ENCODE results near the gene RSU1. TPM values are rescaled to one million over a fixed set of nuclear protein-coding genes. Genes with fewer than 3 reads are reported as not detected.

The RSU1 gene
- total and polyA plus RNA-seq, 2 of the 13 experiments (the other 11 are each of a cell fraction or from before 2014, with no cell fraction given) = 32.3 to 35.1 TPM

DNA sequence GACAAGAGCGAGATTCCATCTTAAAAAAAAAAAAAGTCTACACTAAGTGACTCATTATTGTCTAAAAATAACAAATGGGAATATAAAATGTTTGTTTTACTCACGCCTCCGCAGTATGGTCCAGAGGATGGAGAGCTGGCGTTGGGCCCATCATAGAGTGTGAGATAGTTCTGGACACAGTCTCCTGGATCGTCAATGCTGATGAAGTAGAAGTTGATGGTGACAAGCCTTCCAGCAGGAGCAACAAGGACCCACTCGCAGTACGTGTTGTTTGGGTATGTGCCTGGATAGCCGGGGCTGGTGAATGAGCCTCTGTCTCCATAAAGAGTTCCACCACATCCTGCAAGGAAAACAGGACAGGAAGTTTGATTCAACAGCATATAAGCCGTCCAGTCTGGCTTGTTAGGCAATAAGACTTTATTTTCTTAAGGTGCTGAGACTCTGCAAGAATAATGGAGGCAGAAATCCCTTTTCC is 11.5 kb upstream of the RSU1 start:
- H3K27me3 ChIP-seq (ENCODE audit: control insufficient read depth in 1 of 2, insufficient read depth in 2 of 2, low read length in 2 of 2) = no peaks in the 10 kb centered on the region; a peak in 1 of 5 replicates
- no peak for FAIRE-seq
- H2AFZ ChIP-seq (ENCODE audit: low read length) = no peak overlapping the region
- DNase-seq (ENCODE audit: low spot score) = no peak
- ATAC-seq = no peak
- CTCF ChIA-PET (ENCODE audit: low intra/inter-chr PET ratio, low total read pairs) = interaction anchor here (1.3 to 1.7 kb wide), 3 partner anchors 402 to 602 kb away, joined by 3 to 9 read pairs (median 6); no protein-coding TSS in a partner anchor
- in situ Hi-C loops (cut with HindIII; ENCODE audit: extremely low pct_ligation_motif_present, low pct_unique_long_range_greater_than_20kb) = loop anchor here (25.0 kb wide), 1 partner anchor 609 kb away; no protein-coding TSS in a partner anchor
- no peak overlapping the region for H3K4me2 ChIP-seq (ENCODE audit: low read depth, low read length)
- TF ChIP-seq, protein P1, sequence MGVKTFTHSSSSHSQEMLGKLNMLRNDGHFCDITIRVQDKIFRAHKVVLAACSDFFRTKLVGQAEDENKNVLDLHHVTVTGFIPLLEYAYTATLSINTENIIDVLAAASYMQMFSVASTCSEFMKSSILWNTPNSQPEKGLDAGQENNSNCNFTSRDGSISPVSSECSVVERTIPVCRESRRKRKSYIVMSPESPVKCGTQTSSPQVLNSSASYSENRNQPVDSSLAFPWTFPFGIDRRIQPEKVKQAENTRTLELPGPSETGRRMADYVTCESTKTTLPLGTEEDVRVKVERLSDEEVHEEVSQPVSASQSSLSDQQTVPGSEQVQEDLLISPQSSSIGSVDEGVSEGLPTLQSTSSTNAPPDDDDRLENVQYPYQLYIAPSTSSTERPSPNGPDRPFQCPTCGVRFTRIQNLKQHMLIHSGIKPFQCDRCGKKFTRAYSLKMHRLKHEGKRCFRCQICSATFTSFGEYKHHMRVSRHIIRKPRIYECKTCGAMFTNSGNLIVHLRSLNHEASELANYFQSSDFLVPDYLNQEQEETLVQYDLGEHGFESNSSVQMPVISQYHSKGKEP (CRISPR knock-in tag; IDR thresholded peaks at IDR 0.05) = no peak
- TF ChIP-seq MAZ (IDR thresholded peaks at IDR 0.05; ENCODE audit: borderline replicate concordance, low read depth, low read length) (no peak), MAZ (CRISPR knock-in tag; IDR thresholded peaks at IDR 0.05; ENCODE audit: low read depth) (no peak), KLF15 (CRISPR knock-in tag; IDR thresholded peaks at IDR 0.05; ENCODE audit: borderline replicate concordance) (no peak), CEBPB (IDR thresholded peaks at IDR 0.05; ENCODE audit: borderline replicate concordance, low read depth, low read length) (no peak), GFI1 (CRISPR knock-in tag; IDR thresholded peaks at IDR 0.05; ENCODE audit: borderline replicate concordance) (no peak), ZNF713 (CRISPR knock-in tag; IDR thresholded peaks at IDR 0.05) (no peak)
- TF ChIP-seq, protein P2, sequence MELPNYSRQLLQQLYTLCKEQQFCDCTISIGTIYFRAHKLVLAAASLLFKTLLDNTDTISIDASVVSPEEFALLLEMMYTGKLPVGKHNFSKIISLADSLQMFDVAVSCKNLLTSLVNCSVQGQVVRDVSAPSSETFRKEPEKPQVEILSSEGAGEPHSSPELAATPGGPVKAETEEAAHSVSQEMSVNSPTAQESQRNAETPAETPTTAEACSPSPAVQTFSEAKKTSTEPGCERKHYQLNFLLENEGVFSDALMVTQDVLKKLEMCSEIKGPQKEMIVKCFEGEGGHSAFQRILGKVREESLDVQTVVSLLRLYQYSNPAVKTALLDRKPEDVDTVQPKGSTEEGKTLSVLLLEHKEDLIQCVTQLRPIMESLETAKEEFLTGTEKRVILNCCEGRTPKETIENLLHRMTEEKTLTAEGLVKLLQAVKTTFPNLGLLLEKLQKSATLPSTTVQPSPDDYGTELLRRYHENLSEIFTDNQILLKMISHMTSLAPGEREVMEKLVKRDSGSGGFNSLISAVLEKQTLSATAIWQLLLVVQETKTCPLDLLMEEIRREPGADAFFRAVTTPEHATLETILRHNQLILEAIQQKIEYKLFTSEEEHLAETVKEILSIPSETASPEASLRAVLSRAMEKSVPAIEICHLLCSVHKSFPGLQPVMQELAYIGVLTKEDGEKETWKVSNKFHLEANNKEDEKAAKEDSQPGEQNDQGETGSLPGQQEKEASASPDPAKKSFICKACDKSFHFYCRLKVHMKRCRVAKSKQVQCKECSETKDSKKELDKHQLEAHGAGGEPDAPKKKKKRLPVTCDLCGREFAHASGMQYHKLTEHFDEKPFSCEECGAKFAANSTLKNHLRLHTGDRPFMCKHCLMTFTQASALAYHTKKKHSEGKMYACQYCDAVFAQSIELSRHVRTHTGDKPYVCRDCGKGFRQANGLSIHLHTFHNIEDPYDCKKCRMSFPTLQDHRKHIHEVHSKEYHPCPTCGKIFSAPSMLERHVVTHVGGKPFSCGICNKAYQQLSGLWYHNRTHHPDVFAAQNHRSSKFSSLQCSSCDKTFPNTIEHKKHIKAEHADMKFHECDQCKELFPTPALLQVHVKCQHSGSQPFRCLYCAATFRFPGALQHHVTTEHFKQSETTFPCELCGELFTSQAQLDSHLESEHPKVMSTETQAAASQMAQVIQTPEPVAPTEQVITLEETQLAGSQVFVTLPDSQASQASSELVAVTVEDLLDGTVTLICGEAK (IDR thresholded peaks at IDR 0.05) = no peak
- TF ChIP-seq, protein P2 (CRISPR knock-in tag; IDR thresholded peaks at IDR 0.05) = no peak
- TF ChIP-seq, protein P3, sequence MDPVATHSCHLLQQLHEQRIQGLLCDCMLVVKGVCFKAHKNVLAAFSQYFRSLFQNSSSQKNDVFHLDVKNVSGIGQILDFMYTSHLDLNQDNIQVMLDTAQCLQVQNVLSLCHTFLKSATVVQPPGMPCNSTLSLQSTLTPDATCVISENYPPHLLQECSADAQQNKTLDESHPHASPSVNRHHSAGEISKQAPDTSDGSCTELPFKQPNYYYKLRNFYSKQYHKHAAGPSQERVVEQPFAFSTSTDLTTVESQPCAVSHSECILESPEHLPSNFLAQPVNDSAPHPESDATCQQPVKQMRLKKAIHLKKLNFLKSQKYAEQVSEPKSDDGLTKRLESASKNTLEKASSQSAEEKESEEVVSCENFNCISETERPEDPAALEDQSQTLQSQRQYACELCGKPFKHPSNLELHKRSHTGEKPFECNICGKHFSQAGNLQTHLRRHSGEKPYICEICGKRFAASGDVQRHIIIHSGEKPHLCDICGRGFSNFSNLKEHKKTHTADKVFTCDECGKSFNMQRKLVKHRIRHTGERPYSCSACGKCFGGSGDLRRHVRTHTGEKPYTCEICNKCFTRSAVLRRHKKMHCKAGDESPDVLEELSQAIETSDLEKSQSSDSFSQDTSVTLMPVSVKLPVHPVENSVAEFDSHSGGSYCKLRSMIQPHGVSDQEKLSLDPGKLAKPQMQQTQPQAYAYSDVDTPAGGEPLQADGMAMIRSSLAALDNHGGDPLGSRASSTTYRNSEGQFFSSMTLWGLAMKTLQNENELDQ (CRISPR knock-in tag; IDR thresholded peaks at IDR 0.05; ENCODE audit: borderline replicate concordance) = no peak
- 64% methylated on average over 9 of the region's 9 CpGs for WGBS (ENCODE audit: low lambda C conversion rate)
- no TSS peak for BruUV-seq (replicated peaks)
- no peak overlapping the region for H3K27ac ChIP-seq (ENCODE audit: extremely low read length, insufficient read depth, low read length)
- no peak overlapping the region for H3K4me3 ChIP-seq (replicated peaks in 1 of 3; ENCODE audit: insufficient read depth in 1 of 3, low read depth in 2 of 3, low read length in 3 of 3)
- no peaks in the 10 kb centered on the region for H3K4me1 ChIP-seq (ENCODE audit: insufficient read depth, low read length)
- H3K79me2 ChIP-seq (ENCODE audit: insufficient read depth, low read length) = no peaks in the 10 kb centered on the region
- POLR2A ChIA-PET = no interaction called here
- no peaks in the 10 kb centered on the region for H3K36me3 ChIP-seq (replicated peaks in 1 of 2; ENCODE audit: control insufficient read depth in 1 of 2, insufficient read depth in 2 of 2, low read length in 2 of 2)
- intact Hi-C loops (cut with micrococcal nuclease; ENCODE audit: unreplicated experiment) = loop anchor here (1.0 kb wide), 2 partner anchors 429 to 602 kb away; no protein-coding TSS in a partner anchor
- no peak overlapping the region for H3K9ac ChIP-seq (ENCODE audit: insufficient read depth, low read depth, low read length)
- no peaks in the 10 kb centered on the region for H4K20me1 ChIP-seq (ENCODE audit: insufficient read depth, low read length)
- no peaks in the 10 kb centered on the region for H3K9me3 ChIP-seq (ENCODE audit: low read length)

Measured in HepG2 (cell line).